GOT3 (cell line): ENCODE data around the gene PRKAR1B.

Source experiments
- DNase-seq: peaks from one replicate; lab custom pipeline; 2025; ENCODE audit warnings: mixed read lengths; lab: John Stamatoyannopoulos, UW

PRKAR1B gene

DNA sequence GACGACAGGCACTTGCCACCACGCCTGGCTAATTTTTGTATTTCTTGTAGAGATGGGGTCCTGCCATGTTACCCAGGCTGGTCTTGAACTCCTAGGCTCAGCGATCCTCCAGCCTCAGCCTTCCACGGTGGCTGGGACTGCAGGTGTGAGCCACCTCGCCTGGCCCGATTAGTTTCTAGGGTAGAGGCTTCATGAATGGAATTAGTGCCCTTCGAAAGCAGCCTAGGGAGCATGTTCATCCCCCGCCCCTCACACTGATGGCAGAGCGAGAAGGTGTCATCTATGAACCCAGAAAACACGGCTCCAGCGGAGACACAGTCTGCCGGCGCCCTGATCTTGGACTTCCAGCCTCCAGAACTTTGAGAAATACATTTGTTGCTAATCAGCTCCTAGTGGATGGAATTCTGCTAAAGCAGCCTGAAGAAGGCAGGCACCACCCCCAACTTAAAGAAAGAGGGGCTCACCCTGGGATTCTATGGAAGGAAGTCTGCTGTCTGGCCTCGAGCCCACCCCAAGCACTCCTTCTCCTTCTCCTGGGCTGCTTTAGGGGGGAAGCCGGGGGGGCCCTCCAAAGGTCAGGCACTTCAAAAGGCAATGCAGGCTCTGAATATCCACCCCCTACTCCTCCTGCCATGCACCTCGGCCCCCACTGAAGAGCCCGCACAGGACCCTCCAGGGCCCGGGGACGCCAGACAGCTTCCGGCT, 217.5 kb downstream of the PRKAR1B start:
- DNase-seq = no peak

DNA sequence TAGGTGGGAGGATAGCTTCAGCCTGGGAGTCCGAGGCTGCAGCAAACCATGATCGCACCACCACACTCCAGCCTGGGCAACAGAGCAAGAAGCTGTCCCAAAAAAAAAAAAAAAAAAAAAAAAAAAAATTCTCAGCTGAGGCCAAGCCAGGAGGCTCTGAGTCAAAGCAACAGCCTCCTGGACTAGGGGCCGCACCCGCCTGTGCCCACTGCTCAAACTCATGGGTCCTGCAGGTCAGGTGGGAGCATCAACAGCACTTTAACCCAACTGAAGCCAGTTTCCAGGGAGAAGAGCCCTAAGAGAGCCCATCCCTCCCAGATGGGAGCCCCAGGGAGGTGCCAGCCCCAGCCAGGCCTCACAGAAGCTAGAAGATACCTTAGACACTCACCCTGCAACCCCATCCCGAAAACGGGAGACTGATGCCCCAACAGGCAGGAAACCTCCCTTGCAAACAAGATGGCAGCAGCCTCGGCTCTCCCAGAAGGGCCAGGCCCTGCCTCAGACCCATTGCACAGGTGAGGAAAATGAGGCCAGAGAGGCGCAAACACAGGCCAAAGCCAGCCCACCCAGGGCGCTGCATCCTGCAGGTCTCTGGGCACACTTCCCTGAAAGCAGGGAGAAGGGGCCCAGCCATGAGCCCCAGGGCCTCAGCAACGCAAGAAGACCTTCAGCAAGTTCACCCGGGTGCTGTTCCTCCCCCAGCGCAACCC, 218.5 kb downstream of the PRKAR1B start:
- DNase-seq = no peak

DNA sequence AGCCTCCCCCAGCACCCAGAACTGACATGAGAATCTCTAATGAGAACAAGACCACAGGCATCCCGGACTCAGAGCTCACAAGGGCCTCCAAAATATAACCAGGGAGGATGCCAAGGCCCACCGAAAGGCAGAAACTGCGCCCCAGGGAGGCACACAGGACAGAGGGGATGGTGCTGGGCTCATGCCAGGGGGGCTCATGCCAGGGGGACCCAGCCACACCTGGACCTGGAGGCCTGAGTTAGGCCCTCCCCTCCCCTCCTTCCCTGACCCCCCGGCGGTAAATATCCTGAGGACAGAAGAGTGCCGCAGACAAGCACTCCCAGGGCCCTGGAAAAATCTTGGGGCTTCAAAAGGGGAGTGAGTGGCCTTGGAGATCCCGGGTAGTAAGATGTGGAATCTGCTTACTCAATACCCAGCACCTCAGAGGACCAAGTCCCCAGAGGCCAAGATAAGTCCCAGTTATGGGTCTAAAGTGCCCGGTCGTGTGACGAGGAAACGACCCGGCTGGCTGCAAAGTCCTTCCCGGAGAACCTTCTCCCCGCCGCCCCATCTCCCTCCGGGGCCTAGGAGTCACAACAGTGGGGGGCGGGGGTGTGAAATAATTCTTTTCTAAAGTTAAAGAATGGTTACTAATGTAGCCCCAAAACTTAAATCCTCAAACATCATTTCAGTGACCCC, 219.3 kb downstream of the PRKAR1B start:
- DNase-seq = no peak

GRCh38 chr7:506921-507622, 220.0 kb downstream of the PRKAR1B start:
- DNase-seq = no peak

- no peak for DNase-seq
These were observed 220.7 kb downstream of the PRKAR1B start for GRCh38 chr7:506391-506831.

DNA sequence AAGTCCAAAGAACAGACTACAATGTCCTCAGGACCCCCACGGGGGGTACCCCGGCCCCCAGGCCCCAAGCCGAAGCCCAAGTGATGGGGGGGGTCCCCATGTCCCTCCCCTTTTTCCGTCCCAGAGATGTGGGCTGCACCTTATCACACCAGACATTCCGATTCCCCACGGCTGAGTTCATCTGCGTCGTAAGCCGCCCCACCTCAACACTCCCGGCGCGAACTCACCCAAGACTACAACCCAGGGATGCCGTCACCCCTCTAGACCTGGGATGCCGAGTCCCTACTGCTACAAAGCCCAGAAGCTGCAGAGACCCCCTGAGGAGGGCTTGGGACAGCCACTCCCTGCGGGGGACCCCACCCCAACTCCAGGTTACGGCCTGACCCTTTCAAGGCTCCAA, 221.9 kb downstream of the PRKAR1B start:
- no peak for DNase-seq

DNA sequence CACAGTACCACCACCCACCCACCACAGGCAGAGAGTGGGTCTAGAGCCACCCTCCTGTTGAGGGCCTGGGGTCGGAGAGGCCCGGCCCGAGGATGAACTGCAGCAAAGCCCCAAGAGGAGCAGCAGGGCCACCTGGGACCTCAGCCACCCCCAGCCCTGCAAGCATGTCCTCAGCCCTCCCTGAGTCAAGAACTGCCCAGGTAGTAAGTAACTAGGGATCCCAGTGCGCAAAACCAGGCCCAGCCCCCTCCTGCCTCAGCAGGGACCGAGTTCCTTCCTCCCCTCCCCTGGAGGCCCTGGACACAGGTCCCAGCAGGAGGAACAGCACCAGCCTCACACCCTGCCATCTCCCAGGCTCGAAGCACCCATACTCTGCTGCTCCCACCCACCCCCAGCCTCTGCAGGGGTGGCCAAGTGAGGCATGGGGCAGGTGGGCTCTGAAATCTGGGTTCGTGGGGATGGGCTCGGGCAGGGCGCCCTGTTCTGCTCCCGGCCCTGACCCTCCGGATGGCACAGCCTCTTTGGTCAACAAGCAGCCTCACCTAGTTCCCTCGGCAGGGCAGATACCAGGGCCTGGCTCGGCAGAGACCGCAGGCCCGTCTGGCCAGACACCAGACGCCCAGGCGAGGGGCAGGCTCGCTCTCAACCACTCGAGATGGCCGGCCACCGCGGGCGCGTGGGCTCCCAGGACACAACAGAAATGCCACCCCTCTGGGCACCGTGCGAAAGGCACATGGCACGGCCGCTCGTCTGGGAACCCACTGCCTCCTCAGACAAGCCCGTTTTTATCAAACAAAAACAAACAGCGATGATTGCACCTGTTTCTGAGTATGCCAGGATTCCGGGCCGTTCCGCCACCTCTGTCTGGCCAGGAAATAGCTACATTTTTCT, 222.6 kb downstream of the PRKAR1B start:
- no peak for DNase-seq

- DNase-seq = no peak
These were observed 223.4 kb downstream of the PRKAR1B start for GRCh38 chr7:503575-504111.

- no peak for DNase-seq
These were observed 224.8 kb downstream of the PRKAR1B start for GRCh38 chr7:502296-502695.

DNA sequence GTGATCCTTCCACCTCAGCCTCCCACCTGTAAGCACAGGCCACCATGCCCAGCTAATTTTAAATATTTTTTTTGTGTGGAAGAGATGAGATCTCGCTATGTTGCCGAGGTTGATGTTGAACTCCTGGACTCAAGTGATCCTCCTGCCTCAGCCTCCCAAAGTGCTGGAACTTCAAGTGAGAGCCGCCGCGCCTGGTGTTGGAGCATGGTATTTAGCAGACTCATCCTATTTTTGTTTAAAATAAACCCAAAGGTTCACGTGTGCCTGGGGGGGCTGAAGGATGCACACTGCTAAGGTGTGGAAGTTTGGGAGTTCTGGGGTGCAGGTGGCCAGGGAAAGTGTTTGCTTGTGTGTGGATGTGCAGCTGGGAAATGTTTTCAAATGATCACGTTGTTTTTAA, 225.6 kb downstream of the PRKAR1B start:
- DNase-seq = no peak

- no peak for DNase-seq
These were observed 226.3 kb downstream of the PRKAR1B start for GRCh38 chr7:500521-501420.

DNA sequence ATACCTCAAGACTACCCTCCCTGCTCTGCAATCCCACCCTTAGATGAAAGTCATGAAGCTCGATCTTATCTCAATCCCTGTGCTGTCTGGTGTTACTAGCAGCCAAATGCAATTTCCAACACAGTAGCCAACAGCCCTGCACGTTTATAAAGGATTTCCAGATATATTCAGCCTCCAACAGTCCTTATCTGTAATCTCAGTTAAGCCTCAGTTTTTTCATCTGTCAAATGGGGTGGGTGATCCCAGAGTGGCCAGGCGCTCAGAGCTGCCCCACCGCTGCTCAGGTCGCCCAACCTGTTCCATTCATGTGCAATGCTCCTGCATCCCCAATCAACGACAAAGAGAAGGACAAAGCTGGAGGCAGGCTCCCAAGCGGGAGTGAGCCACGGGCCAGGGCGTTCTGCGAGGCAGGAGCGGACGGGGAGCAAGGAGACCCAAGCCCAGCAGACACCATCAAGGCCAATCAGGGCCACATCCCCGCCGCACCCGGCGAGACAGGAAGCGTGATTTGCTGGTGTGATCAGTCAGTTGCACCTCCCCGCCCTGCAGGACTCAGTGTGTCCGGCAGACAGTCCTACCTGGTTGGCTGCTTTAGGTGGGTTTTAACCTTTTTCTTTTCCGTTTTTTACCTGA, 227.1 kb downstream of the PRKAR1B start:
- no peak for DNase-seq
